Measurements from ENCODE around the gene KLRB1.

Gene KLRB1

GRCh38 chr12:9607716-9608115, at the start of gene KLRB1:
Gene KLRB1 (minus strand): TSS chr12:9607916. CDS start chr12:9607839, 77 bp downstream.
- ATAC-seq = no peak
- TF ChIP-seq BACH2 (CRISPR knock-in tag; IDR thresholded peaks at IDR 0.05; ENCODE audit: borderline replicate concordance) (no peak), ZC3H10 (CRISPR knock-in tag; IDR thresholded peaks at IDR 0.05) (no peak), TCF4 (CRISPR knock-in tag; IDR thresholded peaks at IDR 0.05; ENCODE audit: borderline replicate concordance) (no peak), PATZ1 (CRISPR knock-in tag; IDR thresholded peaks at IDR 0.05; ENCODE audit: borderline replicate concordance) (no peak), ESRRG (CRISPR knock-in tag; IDR thresholded peaks at IDR 0.05) (no peak), ZFP30 (CRISPR knock-in tag; IDR thresholded peaks at IDR 0.05) (no peak), TOX (CRISPR knock-in tag; IDR thresholded peaks at IDR 0.05; ENCODE audit: borderline replicate concordance) (no peak), TSHZ2 (CRISPR knock-in tag; IDR thresholded peaks at IDR 0.05) (no peak), ARNTL (CRISPR knock-in tag; IDR thresholded peaks at IDR 0.05; ENCODE audit: borderline replicate concordance, low read depth) (no peak), ISL1 (CRISPR knock-in tag; IDR thresholded peaks at IDR 0.05) (no peak), CREB5 (CRISPR knock-in tag; IDR thresholded peaks at IDR 0.05; ENCODE audit: low read depth) (no peak), SNAI2 (CRISPR knock-in tag; IDR thresholded peaks at IDR 0.05) (no peak), ZNF565 (CRISPR knock-in tag; conservative IDR thresholded peaks at IDR 0.05; ENCODE audit: low read depth) (no peak), ZFP3 (CRISPR knock-in tag; IDR thresholded peaks at IDR 0.05) (no peak), PPARA (CRISPR knock-in tag; IDR thresholded peaks at IDR 0.05; ENCODE audit: borderline replicate concordance) (no peak)

GRCh38 chr12:9651265-9651729, 43.6 kb upstream of the KLRB1 start:
- TF ChIP-seq POU6F1 (CRISPR knock-in tag; IDR thresholded peaks at IDR 0.05; ENCODE audit: borderline replicate concordance, low read depth) (no peak), ISL1 (CRISPR knock-in tag; IDR thresholded peaks at IDR 0.05) (no peak)
- no peak for ATAC-seq

- no peak for TF ChIP-seq RARB (CRISPR knock-in tag; IDR thresholded peaks at IDR 0.05)
- TF ChIP-seq TSHZ2 (CRISPR knock-in tag; IDR thresholded peaks at IDR 0.05) = no peak
- ATAC-seq = no peak
Observed at GRCh38 chr12:9650151-9650576, 42.4 kb upstream of the KLRB1 start.

GRCh38 chr12:9649532-9649940, 41.8 kb upstream of the KLRB1 start:
- no peak for ATAC-seq
- TF ChIP-seq GLIS3 (CRISPR knock-in tag; IDR thresholded peaks at IDR 0.05) (no peak), ISL1 (CRISPR knock-in tag; IDR thresholded peaks at IDR 0.05) (no peak), OSR1 (CRISPR knock-in tag; IDR thresholded peaks at IDR 0.05) (no peak), ZFP3 (CRISPR knock-in tag; IDR thresholded peaks at IDR 0.05) (no peak), TCF4 (CRISPR knock-in tag; IDR thresholded peaks at IDR 0.05; ENCODE audit: borderline replicate concordance) (no peak), CSRNP3 (CRISPR knock-in tag; IDR thresholded peaks at IDR 0.05) (no peak), TOX (CRISPR knock-in tag; IDR thresholded peaks at IDR 0.05; ENCODE audit: borderline replicate concordance) (no peak), TSHZ2 (CRISPR knock-in tag; IDR thresholded peaks at IDR 0.05) (no peak)
